Endothelial cell of umbilical vein (primary cell): Measurements from ENCODE around the gene PRXL2A. TPM values are rescaled to one million over a fixed set of nuclear protein-coding genes. Genes with fewer than 3 reads are reported as not detected.

Source experiments
- BruUV-seq: library from RNA; stranded (reverse); fragments of 400-500 nt; replicated peaks from 2 replicates; lab custom pipeline; 2021; lab: Mats Ljungman, UMichigan
- CTCF ChIA-PET: fragments of 300-600, 350-600 bp; sonication (Branson Sonifier 250); formaldehyde crosslinking; loops from one replicate; lab custom pipeline; 2021; ENCODE audit warnings: antibody characterized with exemption, inconsistent platforms; lab: Charles Lee
- POLR2A ChIA-PET: fragments of 300-600, 350-600 bp; sonication (Branson Sonifier 250); formaldehyde crosslinking; loops from one replicate; lab custom pipeline; 2021; ENCODE audit warnings: antibody characterized with exemption, inconsistent platforms; lab: Charles Lee
- DNase-seq: peaks from one replicate; pipeline ENCODE4 v3.0.0-alpha.2; 2011; ENCODE audit warnings: low read depth, low spot score
- FAIRE-seq: peaks from 2 replicates; lab custom pipeline; 2011; peaks lifted over from hg19 to GRCh38; lab: Jason Lieb, UNC
- H2AFZ ChIP-seq: 2 replicates; pipeline ENCODE4 v1.6.0; 2012; ENCODE audit warnings: low read depth, low read length, control low read depth, inconsistent platforms
- H3K27ac ChIP-seq: 2 replicates; pipeline ENCODE4 v1.5.1; 2011; ENCODE audit warnings: low read depth, mild to moderate bottlenecking, control low read depth, low read length, moderate library complexity; ENCODE audit not compliant: insufficient read depth
- H3K27me3 ChIP-seq, 2 experiments: 2 replicates each; pipeline versions ENCODE4 v1.6.0 to v1.6.1; 2011; ENCODE audit warnings: low read length in 2 of 2, mixed read lengths in 1 of 2; ENCODE audit not compliant: control insufficient read depth in 2 of 2, insufficient read depth in 2 of 2
- H3K36me3 ChIP-seq, 2 experiments: 2 replicates in 1 of 2; 3 replicates in 1 of 2; pipeline ENCODE4 v1.5.1; 2011; ENCODE audit warnings: low read length in 2 of 2, mild to moderate bottlenecking in 1 of 2, moderate library complexity in 1 of 2; ENCODE audit not compliant: control insufficient read depth in 2 of 2, insufficient read depth in 2 of 2; ENCODE audit errors: extremely low read depth in 1 of 2
- H3K4me1 ChIP-seq: 3 replicates; pipeline ENCODE4 v1.5.1; 2011; ENCODE audit warnings: mild to moderate bottlenecking, low read length; ENCODE audit not compliant: control insufficient read depth, insufficient read depth; ENCODE audit errors: extremely low read depth
- H3K4me2 ChIP-seq: 2 replicates; pipeline ENCODE4 v1.6.1; 2011; ENCODE audit warnings: low read length, control low read depth, mixed read lengths; ENCODE audit not compliant: insufficient read depth
- H3K4me3 ChIP-seq, 3 experiments: fragments of 200-600 bp in 1 of 3; sonication (generic), shearing (Covaris generic) in 1 of 3; replicated peaks in 1 of 3; 2 replicates each; pipeline ENCODE4 v1.5.1; 2011 to 2016; ENCODE audit warnings: control low read depth in 3 of 3, low read length in 3 of 3, mild to moderate bottlenecking in 2 of 3, inconsistent platforms in 1 of 3, low read depth in 1 of 3, moderate library complexity in 1 of 3; ENCODE audit not compliant: insufficient read depth in 1 of 3
- H3K79me2 ChIP-seq: 2 replicates; pipeline ENCODE4 v1.6.0; 2012; ENCODE audit warnings: low read length, inconsistent platforms; ENCODE audit not compliant: control insufficient read depth, insufficient read depth
- H3K9ac ChIP-seq: replicated peaks from 2 replicates; pipeline ENCODE3; 2011; ENCODE audit warnings: low read length, control low read depth; ENCODE audit not compliant: insufficient read depth; ENCODE audit errors: extremely low read depth
- H3K9me1 ChIP-seq: replicated peaks from 3 replicates; pipeline ENCODE4 v1.6.0; 2011; ENCODE audit warnings: mild to moderate bottlenecking, low read length; ENCODE audit not compliant: control insufficient read depth, insufficient read depth; ENCODE audit errors: extremely low read depth
- H3K9me3 ChIP-seq: replicated peaks from 2 replicates; pipeline ENCODE4 v1.5.1; 2012; ENCODE audit warnings: low read length, inconsistent platforms; ENCODE audit not compliant: control insufficient read depth, insufficient read depth
- H4K20me1 ChIP-seq: replicated peaks from 2 replicates; pipeline ENCODE3; 2011; ENCODE audit warnings: mild to moderate bottlenecking, low read length; ENCODE audit not compliant: control insufficient read depth, insufficient read depth; ENCODE audit errors: extremely low read depth
- EZH2 ChIP-seq: IDR thresholded peaks from 2 replicates; pipeline ENCODE4 v1.6.1; 2012; ENCODE audit warnings: borderline replicate concordance, low read depth, mild to moderate bottlenecking, moderate library complexity, low read length, inconsistent platforms; ENCODE audit not compliant: severe bottlenecking
- FOS ChIP-seq: IDR thresholded peaks from 2 replicates; pipeline ENCODE4 v1.6.1; 2011; ENCODE audit warnings: mild to moderate bottlenecking, low read length, moderate library complexity, borderline replicate concordance; ENCODE audit not compliant: insufficient read depth
- GATA2 ChIP-seq: IDR thresholded peaks from 2 replicates; pipeline ENCODE4 v1.7.0; 2011; ENCODE audit warnings: low read depth, mild to moderate bottlenecking, moderate library complexity, mixed read lengths, low read length; ENCODE audit not compliant: insufficient read length, insufficient read depth
- JUN ChIP-seq: IDR thresholded peaks from 2 replicates; pipeline ENCODE4 v1.6.1; 2011; ENCODE audit warnings: borderline replicate concordance, low read depth; ENCODE audit not compliant: insufficient read length, insufficient read depth
- MYC ChIP-seq: IDR thresholded peaks from one replicate; pipeline ENCODE4 v1.6.1; 2011; ENCODE audit warnings: mild to moderate bottlenecking, low read depth, low read length
- POLR2A ChIP-seq: IDR thresholded peaks from 2 replicates; pipeline ENCODE4 v1.6.1; 2012; ENCODE audit warnings: low read depth, mild to moderate bottlenecking, control low read depth, low read length
- dilution Hi-C: fragments of 300-500 bp; cut with MboI; formaldehyde crosslinking; loops from one replicate; pipeline ENCODE4 v1.15.0; 2019; ENCODE audit warnings: low sequenced_read_pairs; ENCODE audit not compliant: extremely low pct_ligation_motif_present
- intact Hi-C: fragments of 100-400 bp; cut with micrococcal nuclease; formaldehyde crosslinking; loops from one replicate; pipeline ENCODE4 v1.10.0; 2022
- polyA plus RNA-seq, 4 experiments: library from polyadenylated mRNA; depleted of rRNA in 3 of 4; stranded (reverse) in 3 of 4; unstranded in 1 of 4; fragments of >200 nt; gene quantifications; 2 replicates each; pipeline versions ENCODE4 v1.2.1 to v1.2.3, GENCODE V29; 2011 to 2012; ENCODE audit warnings: missing spikeins in 1 of 4
- total RNA-seq: library from RNA; stranded (reverse); gene quantifications from 2 replicates; pipeline ENCODE4 v1.2.3, GENCODE V29; 2021

PRXL2A gene
- total and polyA plus RNA-seq, 2 donors (not counting 3 experiments of a cell fraction or from before 2014, with no cell fraction given): 113 to 321 TPM

- dilution Hi-C loops: no loop called here
- Histone ChIP-seq H3K4me2 (no peak overlapping the region), H3K4me1 (no peaks in the 10 kb centered on the region), H3K9ac (no peak overlapping the region), H3K27me3 (no peaks in the 10 kb centered on the region), H3K36me3 (peaks cover 35 to 53% of the 10 kb centered on the region in 2 experiments), H2AFZ (no peak overlapping the region), H3K9me3 (no peaks in the 10 kb centered on the region), H3K79me2 (peaks cover 12% of the 10 kb centered on the region), H3K27ac (no peak overlapping the region), H3K4me3 (no peak overlapping the region), H3K9me1 (no peaks in the 10 kb centered on the region), H4K20me1 (peaks cover 3% of the 10 kb centered on the region)
- TF ChIP-seq FOS: peak; percentile 51
- no peak for TF ChIP-seq POLR2A
- no peak for TF ChIP-seq EZH2
- peak; percentile 57 for TF ChIP-seq JUN
- TF ChIP-seq MYC: no peak
- FAIRE-seq: peak; percentile 54
- DNase-seq: no peak
- intact Hi-C loops: no loop called here
- ChIA-PET POLR2A (no interaction called here), CTCF (interaction anchor here (1.0 to 4.2 kb wide), 2 partner anchors 33 to 75 kb away, joined by 3 to 21 read pairs; no protein-coding TSS in a partner anchor)
- no TSS peak for BruUV-seq
Observed at GRCh38 chr10:80429521-80429973, 21.2 kb downstream of the PRXL2A start.

GRCh38 chr10:80433134-80433533, 24.8 kb downstream of the PRXL2A start:
- Histone ChIP-seq H3K4me1 (no peaks in the 10 kb centered on the region), H3K4me3 (no peak overlapping the region), H4K20me1 (peaks cover 3% of the 10 kb centered on the region), H3K9me1 (no peaks in the 10 kb centered on the region), H2AFZ (no peak overlapping the region), H3K36me3 (peaks cover 18 to 28% of the 10 kb centered on the region in 2 experiments), H3K4me2 (no peak overlapping the region), H3K27me3 (no peaks in the 10 kb centered on the region), H3K79me2 (peaks cover 4% of the 10 kb centered on the region), H3K27ac (no peak overlapping the region), H3K9me3 (no peaks in the 10 kb centered on the region), H3K9ac (no peak overlapping the region)
- FAIRE-seq (no peak), DNase-seq (no peak)
- intact Hi-C loops: no loop called here
- CTCF ChIA-PET: interaction anchor here (1.2 to 2.0 kb wide), 2 partner anchors 11 to 73 kb away, joined by 3 to 7 read pairs; no protein-coding TSS in a partner anchor
- TF ChIP-seq EZH2 (no peak), FOS (no peak), GATA2 (no peak)
- BruUV-seq: no TSS peak
- dilution Hi-C loops: no loop called here
- POLR2A ChIA-PET: no interaction called here
